DND-41 (cell line): Measurements from ENCODE around the gene OPRL1.
A peak's percentile ranks its signal among the peaks of the same experiment; 100 is the strongest.

Source experiments
- ATAC-seq: fragments of 200-7000 bp; cut with Tn5 transposase; 3 replicates; pipeline ENCODE4 v1.9.1; 2021; ENCODE audit warnings: low read depth; ENCODE audit not compliant: insufficient read depth
- DNase-seq: peaks from one replicate; pipeline ENCODE4 v3.0.0-alpha.2; 2020
- H2AFZ ChIP-seq: 2 replicates; pipeline ENCODE4 v1.6.0; 2012; ENCODE audit warnings: low read depth, low read length
- H3K27ac ChIP-seq: 2 replicates; pipeline ENCODE4 v1.5.1; 2012; ENCODE audit warnings: low read length, inconsistent platforms
- H3K27me3 ChIP-seq: fragments of 200-600 bp; sonication (generic); 2 replicates; pipeline ENCODE4 v1.6.0; 2012; ENCODE audit warnings: low read length, mild to moderate bottlenecking, inconsistent platforms; ENCODE audit not compliant: insufficient read depth, poor library complexity
- H3K36me3 ChIP-seq: 2 replicates; pipeline ENCODE4 v1.5.1; 2012; ENCODE audit warnings: low read length, inconsistent platforms; ENCODE audit not compliant: insufficient read depth
- H3K4me1 ChIP-seq: 2 replicates; pipeline ENCODE4 v1.5.1; 2012; ENCODE audit warnings: mild to moderate bottlenecking, low read length; ENCODE audit not compliant: insufficient read depth
- H3K4me2 ChIP-seq: 2 replicates; pipeline ENCODE4 v1.6.0; 2012; ENCODE audit warnings: mild to moderate bottlenecking, moderate library complexity, low read length, inconsistent platforms; ENCODE audit not compliant: insufficient read depth
- H3K4me3 ChIP-seq, 2 experiments: fragments of 200-600 bp in 1 of 2; shearing (Covaris generic) in 1 of 2; 2 replicates each; pipeline ENCODE4 v1.5.1; 2012 to 2016; ENCODE audit warnings: inconsistent platforms in 2 of 2, low read length in 2 of 2, mild to moderate bottlenecking in 2 of 2, low read depth in 1 of 2, moderate library complexity in 1 of 2
- H3K79me2 ChIP-seq: 2 replicates; pipeline ENCODE4 v1.6.0; 2012; ENCODE audit warnings: low read length, inconsistent platforms; ENCODE audit not compliant: insufficient read depth
- H3K9ac ChIP-seq: 2 replicates; pipeline ENCODE4 v1.6.0; 2012; ENCODE audit warnings: low read depth, mild to moderate bottlenecking, inconsistent platforms, low read length, moderate library complexity
- H3K9me3 ChIP-seq: 2 replicates; pipeline ENCODE4 v1.5.1; 2012; ENCODE audit warnings: low read length, moderate library complexity, mild to moderate bottlenecking, inconsistent platforms; ENCODE audit not compliant: insufficient read depth, severe bottlenecking
- H4K20me1 ChIP-seq: 2 replicates; pipeline ENCODE4 v1.6.0; 2012; ENCODE audit warnings: low read length; ENCODE audit not compliant: insufficient read depth
- EZH2 ChIP-seq: IDR thresholded peaks from 3 replicates; pipeline ENCODE4 v1.6.1; 2012; ENCODE audit warnings: borderline replicate concordance, low read depth, mild to moderate bottlenecking, moderate library complexity, low read length, inconsistent platforms; ENCODE audit not compliant: severe bottlenecking
- TF ChIP-seq, protein P1 (sequence below): IDR thresholded peaks from 2 replicates; pipeline ENCODE4 v1.5.1; 2012; ENCODE audit warnings: borderline replicate concordance, low read length, moderate library complexity, mild to moderate bottlenecking; ENCODE audit not compliant: poor library complexity, severe bottlenecking; ENCODE audit errors: extremely low read depth

Gene OPRL1

DNA sequence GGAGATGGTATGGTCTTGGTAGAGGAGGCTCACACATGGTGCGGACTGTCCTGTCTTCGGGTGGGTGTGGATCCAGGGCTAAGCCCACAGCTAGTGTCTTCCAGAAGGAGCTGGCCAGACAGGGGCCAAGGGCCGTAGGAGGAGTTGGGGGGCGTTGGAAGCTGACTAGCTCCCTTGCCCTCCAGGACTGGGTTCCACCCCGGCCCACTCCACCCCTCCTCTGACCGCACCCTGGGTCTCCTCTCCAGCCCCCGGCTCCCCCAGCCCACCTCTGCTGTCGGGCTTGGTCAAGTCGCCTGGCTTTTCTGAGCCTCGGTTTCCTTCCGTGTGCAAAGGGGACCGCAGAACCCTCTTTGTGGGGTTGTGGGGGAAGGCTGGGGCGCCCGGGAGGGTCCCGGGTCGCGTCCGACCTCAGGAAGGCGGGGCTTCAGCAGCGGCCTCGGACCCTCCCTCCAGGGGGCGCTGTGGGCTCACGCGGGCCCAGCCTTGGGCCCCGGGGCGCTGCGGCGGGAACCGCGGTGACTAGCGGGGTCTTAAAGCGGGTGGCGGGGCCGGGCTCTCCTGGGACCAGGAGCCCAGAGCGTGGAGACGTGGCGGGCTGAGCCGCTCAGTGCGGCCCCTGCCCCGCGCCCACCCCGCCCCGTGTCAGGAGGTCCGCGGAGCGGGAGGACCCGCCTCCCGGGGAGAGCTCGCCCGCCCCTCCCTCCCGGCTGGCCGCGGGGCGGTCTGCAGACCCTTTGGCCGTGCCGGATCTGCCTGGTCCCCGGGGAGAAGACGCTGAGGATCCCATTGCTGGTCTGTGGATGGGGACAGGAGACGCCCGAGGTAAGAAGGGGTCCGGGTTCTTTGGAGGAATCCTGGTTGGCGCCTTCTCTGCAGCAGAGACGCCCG lies 22.1 kb downstream of the OPRL1 start:
- Histone ChIP-seq H3K27me3 (peaks cover 25% of the 10 kb centered on the region), H3K4me2 (peak overlapping the region; percentile 42; the same call in 1 of the 2 replicates), H3K4me3 (no peak overlapping the region), H2AFZ (no peak overlapping the region), H4K20me1 (peaks cover 13% of the 10 kb centered on the region; the same call in 1 of the 2 replicates), H3K4me1 (peaks cover 9% of the 10 kb centered on the region), H3K79me2 (no peaks in the 10 kb centered on the region), H3K9me3 (no peaks in the 10 kb centered on the region), H3K9ac (no peak overlapping the region), H3K27ac (no peak overlapping the region), H3K36me3 (no peaks in the 10 kb centered on the region)
- TF ChIP-seq, protein P1, sequence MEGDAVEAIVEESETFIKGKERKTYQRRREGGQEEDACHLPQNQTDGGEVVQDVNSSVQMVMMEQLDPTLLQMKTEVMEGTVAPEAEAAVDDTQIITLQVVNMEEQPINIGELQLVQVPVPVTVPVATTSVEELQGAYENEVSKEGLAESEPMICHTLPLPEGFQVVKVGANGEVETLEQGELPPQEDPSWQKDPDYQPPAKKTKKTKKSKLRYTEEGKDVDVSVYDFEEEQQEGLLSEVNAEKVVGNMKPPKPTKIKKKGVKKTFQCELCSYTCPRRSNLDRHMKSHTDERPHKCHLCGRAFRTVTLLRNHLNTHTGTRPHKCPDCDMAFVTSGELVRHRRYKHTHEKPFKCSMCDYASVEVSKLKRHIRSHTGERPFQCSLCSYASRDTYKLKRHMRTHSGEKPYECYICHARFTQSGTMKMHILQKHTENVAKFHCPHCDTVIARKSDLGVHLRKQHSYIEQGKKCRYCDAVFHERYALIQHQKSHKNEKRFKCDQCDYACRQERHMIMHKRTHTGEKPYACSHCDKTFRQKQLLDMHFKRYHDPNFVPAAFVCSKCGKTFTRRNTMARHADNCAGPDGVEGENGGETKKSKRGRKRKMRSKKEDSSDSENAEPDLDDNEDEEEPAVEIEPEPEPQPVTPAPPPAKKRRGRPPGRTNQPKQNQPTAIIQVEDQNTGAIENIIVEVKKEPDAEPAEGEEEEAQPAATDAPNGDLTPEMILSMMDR, result peak; percentile 78
- TF ChIP-seq EZH2, result peak; percentile 45
- DNase-seq (peak; percentile 73), ATAC-seq (peak; percentile 91)

DNA sequence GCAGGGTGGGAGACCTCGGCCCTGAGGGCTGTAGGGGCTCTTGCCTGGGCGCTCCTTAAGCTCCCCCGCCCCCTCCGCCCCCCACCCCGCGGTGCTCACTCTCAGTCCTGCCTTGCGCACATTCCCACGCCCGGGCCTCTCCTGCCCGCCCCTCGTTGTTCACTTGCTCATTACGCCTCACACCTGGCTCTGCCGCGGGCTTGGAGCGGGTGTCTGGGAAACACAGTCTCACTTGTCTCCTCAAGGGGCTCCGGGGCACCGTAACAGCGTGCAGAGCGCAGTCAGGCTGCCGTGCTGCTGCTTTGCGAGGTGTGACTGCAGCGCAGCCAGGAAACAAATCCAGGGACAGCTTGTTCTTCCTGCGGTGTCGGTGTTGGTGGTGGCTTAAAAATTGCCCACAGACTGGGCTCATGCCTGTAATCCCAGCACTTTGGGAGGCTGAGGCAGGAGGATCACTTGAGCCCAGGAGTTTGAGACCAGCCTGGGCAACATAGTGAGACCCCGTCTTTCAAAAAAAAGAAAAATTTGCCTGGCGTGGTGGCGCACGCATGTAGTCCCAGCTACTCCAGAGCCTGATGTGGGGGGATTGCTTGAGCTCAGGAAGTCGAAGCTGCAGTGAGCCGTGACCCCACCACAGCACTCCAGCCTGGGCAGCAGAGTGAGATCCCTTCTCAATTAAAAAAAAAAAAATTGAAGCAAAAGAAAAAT lies 22.9 kb downstream of the OPRL1 start:
- no peak overlapping the region for H3K4me2 ChIP-seq
- peaks cover 9% of the 10 kb centered on the region for H3K4me1 ChIP-seq
- H3K79me2 ChIP-seq, result no peaks in the 10 kb centered on the region
- H3K27ac ChIP-seq, result no peak overlapping the region
- peak; percentile 30; the same call in 2 of the 3 replicates for ATAC-seq
- H3K27me3 ChIP-seq, result peaks cover 25% of the 10 kb centered on the region
- H3K9me3 ChIP-seq, result no peaks in the 10 kb centered on the region
- H3K4me3 ChIP-seq, result no peak overlapping the region
- DNase-seq, result no peak
- no peak overlapping the region for H3K9ac ChIP-seq
- no peaks in the 10 kb centered on the region for H3K36me3 ChIP-seq
- H2AFZ ChIP-seq, result no peak overlapping the region
- TF ChIP-seq, protein P1, result no peak
- TF ChIP-seq EZH2, result no peak
- H4K20me1 ChIP-seq, result peaks cover 13% of the 10 kb centered on the region; the same call in 1 of the 2 replicates

DNA sequence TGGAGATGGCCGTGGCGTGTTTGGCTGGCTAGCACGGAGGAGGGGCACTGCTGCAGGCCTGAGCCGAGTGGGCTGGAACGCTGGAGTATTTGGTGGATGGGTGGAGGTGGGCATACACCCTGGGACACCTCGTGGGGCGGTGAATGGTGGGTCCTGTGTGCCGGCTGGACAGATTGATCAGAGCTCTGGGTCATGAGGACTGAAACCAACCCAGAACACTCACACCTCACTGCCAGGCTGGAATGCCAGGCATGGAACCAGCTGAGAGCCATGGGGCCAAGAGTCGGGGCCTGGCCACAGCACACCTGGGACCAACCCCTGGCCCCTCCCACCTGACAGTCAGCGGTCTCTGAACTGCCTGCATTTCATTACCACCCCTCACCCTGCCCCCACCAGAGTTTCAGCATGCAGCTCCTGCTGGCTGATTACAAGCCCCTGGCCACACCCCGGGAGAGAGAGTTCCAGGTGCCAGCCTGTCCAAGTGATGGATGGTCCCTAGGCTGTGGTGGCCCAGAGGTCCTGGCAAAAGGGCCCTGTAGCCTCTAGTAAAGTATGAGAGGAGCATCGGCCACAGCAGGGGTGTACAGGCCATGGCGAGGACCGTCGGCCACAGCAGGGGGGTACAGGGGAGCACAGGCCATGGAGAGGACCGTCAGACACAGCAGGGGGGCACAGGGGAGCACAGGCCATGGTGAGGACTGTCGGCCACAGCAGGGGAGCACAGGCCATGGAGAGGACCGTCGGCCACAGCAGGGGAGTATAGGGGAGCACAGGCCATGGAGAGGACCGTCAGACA lies 24.2 kb downstream of the OPRL1 start:
- Histone ChIP-seq H2AFZ (no peak overlapping the region), H4K20me1 (peaks cover 16% of the 10 kb centered on the region; the same call in 1 of the 2 replicates), H3K4me3 (no peak overlapping the region), H3K9ac (no peak overlapping the region), H3K9me3 (no peaks in the 10 kb centered on the region), H3K4me1 (peaks cover 9% of the 10 kb centered on the region), H3K36me3 (no peaks in the 10 kb centered on the region), H3K4me2 (no peak overlapping the region), H3K27me3 (peaks cover 25% of the 10 kb centered on the region), H3K79me2 (no peaks in the 10 kb centered on the region), H3K27ac (no peak overlapping the region)
- DNase-seq (no peak), ATAC-seq (no peak)
- TF ChIP-seq EZH2, result no peak
- TF ChIP-seq, protein P1, result no peak
